ENCODE measurements around the gene ADTRP.

ADTRP gene

DNA sequence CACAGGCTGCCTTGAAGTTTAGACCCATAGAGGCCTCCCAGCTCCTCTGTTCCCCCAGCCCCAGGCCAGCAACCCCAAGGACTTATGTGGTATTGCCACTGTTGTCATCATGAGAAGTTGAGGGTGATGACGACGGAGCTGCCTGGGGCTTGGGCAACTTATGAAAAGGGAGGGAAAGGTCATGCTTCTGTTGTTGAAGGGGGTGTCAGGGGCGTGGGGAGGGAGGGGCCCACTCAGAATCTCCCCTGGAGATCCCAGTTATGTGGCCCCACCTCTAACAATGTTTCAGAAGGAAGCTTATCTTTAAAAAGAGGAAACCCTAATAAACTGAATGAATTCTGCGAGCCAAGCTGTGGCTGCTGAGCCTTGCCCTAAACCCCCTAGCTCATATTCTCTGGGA is 4.2 kb downstream of the ADTRP start:
- FAIRE-seq (no peak), DNase-seq (ENCODE audit: insufficient read length, low spot score) (no peak)
- TF ChIP-seq POLR2A (IDR thresholded peaks at IDR 0.05; ENCODE audit: low read depth, low read length) = no peak

DNA sequence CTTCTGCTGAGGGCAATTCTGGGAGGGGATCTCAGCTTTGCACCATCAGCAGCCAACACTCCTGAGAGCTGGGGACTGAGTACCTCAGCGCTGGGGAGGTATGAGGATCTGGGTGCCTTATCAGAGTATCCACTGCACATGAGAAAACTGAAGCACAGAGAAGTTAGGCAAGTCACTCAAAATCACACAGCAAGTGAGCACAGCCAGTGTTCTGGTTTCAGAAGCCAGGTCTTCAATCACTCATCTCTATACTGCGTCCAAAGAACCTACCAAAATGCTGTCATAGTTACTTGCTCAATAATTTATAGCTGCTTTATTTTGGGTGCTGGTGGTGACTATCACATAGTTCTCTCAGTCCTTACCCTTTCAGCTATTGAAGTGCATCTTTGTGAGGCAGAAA is 5.0 kb downstream of the ADTRP start:
- FAIRE-seq (no peak), DNase-seq (ENCODE audit: insufficient read length, low spot score) (no peak)
- no peak for TF ChIP-seq POLR2A (IDR thresholded peaks at IDR 0.05; ENCODE audit: low read depth, low read length)

DNA sequence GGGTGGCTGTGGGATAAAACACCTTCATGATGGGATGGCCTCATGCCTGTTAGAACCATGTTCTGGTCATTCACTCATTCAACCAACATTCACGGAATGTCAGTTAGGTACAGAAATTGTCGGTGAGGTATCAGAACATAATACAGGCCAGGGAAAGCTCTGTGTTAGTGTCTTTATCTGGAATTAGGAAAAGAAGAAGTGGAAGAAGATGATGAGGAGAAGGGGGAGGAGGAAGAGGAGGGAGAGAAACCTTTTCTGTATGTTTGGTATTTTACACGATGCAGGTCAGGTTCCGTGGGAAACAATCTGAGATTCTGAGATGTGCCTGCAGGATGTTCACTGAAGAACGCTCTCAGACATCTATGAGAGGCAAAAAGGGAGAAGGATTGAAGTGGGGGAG is 5.6 kb downstream of the ADTRP start:
- no peak for FAIRE-seq
- no peak for TF ChIP-seq POLR2A (IDR thresholded peaks at IDR 0.05; ENCODE audit: low read depth, low read length)
- no peak for DNase-seq (ENCODE audit: insufficient read length, low spot score)

DNA sequence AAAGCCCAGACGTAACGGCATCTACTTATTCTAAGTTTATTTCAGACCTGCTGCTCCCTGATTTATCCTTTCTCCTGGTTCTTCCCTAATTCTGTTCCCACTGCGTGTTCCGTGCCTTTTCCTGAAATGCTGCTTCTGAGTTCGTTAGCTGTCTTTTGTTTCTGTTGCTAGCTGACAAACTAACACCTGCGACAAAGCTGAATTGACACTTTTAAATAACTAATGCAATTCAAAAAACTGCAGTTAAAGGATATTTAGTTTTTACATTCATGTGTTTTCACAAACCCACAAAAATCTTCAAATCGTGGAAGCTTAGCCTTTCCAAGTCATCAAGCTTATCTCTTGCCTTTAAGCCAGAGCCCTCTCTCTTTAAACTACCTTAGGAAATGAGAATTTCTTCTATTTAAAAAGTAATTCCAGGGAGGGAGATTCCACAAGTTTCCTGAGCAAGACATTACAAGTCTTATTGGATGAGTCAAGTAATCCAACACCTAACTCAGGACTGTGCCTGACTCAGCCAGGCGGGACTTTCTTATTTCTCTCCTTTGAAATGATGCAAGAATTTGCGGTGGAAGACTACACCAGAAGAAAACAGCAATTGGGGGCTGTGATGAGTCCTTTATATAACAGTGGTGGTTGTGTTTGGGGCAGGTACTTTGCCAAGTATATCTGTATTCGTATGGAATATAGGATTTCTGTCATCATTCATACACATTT is 6.3 kb downstream of the ADTRP start:
- TF ChIP-seq POLR2A (IDR thresholded peaks at IDR 0.05; ENCODE audit: low read depth, low read length) = no peak
- DNase-seq (ENCODE audit: insufficient read length, low spot score) = peak; percentile 62
- no peak for FAIRE-seq

DNA sequence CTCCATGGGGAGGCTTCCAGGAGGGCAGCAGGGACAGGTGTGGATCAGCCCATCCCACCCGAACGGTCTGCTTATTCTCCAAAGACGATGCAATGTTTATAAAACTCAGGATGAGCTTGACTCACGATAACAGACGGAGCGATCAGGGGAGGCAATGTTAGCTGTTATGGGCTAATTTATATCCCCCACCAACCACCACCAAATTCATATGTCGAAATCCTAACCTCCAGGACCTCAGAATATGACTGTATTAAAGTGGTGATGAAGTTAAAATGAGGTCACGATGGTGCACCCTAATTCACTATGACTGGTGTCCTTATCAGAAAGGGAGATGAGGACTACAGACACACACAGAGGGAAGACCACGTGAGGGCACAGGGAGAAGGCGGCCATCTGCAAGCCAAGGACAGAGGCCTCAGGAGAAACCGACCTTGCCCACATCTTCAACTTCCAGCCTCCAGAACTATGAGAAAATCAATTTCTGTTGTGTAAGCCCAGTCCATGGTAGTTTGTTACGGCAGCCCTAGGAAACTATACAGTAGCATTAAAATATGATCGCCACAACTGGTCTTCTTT is 7.0 kb downstream of the ADTRP start:
- no peak for TF ChIP-seq POLR2A (IDR thresholded peaks at IDR 0.05; ENCODE audit: low read depth, low read length)
- peak; percentile 24 for DNase-seq (ENCODE audit: insufficient read length, low spot score)
- no peak for FAIRE-seq

- peak; percentile 69 for FAIRE-seq
- DNase-seq (ENCODE audit: insufficient read length, low spot score) = peak; percentile 80
These were observed 7.8 kb downstream of the ADTRP start for GRCh38 chr6:11770546-11771466.

GRCh38 chr6:11769811-11770545 is 8.6 kb downstream of the ADTRP start:
- FAIRE-seq = no peak
- TF ChIP-seq POLR2A (IDR thresholded peaks at IDR 0.05; ENCODE audit: low read depth, low read length) = no peak
- DNase-seq (ENCODE audit: insufficient read length, low spot score) = no peak

More at GRCh38 chr6:11770546-11771466, 7.8 kb downstream of the ADTRP start:
- TF ChIP-seq POLR2A (IDR thresholded peaks at IDR 0.05; ENCODE audit: low read depth, low read length) = peak; percentile 32; the same call in 1 of the 2 replicates

- FAIRE-seq = no peak
- DNase-seq (ENCODE audit: insufficient read length, low spot score) = peak; percentile 19
- no peak for TF ChIP-seq POLR2A (IDR thresholded peaks at IDR 0.05; ENCODE audit: low read depth, low read length)
These were observed 9.4 kb downstream of the ADTRP start for GRCh38 chr6:11769244-11769643.

GRCh38 chr6:11767978-11768756 is 10.4 kb downstream of the ADTRP start:
- DNase-seq (ENCODE audit: insufficient read length, low spot score) (no peak), FAIRE-seq (no peak)
- no peak for TF ChIP-seq POLR2A (IDR thresholded peaks at IDR 0.05; ENCODE audit: low read depth, low read length)

GRCh38 chr6:11767458-11767857 is 11.1 kb downstream of the ADTRP start:
- DNase-seq (ENCODE audit: insufficient read length, low spot score) (no peak), FAIRE-seq (no peak)
- TF ChIP-seq POLR2A (IDR thresholded peaks at IDR 0.05; ENCODE audit: low read depth, low read length) = no peak

DNA sequence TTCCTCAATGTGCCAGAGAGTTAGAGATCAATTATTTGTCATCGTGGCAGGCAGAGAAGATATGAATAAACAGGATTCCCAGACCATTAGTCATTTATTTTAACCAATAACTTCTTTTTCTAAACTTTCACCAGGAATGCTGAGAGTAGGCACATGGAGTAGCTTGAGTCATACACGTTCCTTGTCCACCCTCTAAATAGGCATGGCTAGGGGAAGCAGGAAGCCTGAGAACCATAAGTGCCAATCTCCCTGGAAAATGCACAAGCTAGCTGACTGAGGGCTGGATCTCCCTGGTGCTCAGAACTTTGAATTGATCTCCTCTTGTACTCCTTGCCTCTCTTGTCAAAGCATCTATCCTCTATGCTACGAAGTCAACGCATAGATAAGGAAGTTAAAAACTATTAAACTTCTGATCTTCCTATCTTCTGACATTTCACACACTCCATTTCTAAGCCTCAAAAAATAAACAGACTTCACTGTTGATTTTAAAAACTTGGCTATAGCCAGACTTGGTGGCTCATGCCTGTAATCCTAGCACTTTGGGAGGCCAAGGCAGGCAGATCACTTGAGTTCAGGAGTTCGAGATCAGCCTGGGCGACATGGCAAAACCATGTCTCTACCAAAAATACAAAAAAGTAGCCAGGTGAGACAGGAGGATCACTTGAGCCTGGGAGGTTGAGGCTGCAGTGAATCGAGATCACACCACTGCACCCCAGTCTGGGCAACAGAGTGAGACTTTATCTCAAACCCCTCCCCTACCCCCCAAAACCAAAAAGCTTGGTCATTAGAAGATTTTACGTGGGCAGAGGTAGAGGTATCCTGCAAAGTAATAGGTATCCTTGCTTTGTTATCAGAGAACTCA is 11.8 kb downstream of the ADTRP start:
- peak; percentile 86 for FAIRE-seq
- TF ChIP-seq POLR2A (IDR thresholded peaks at IDR 0.05; ENCODE audit: low read depth, low read length) = no peak
- DNase-seq (ENCODE audit: insufficient read length, low spot score) = peak; percentile 59

- DNase-seq (ENCODE audit: insufficient read length, low spot score) (no peak), FAIRE-seq (no peak)
- no peak for TF ChIP-seq POLR2A (IDR thresholded peaks at IDR 0.05; ENCODE audit: low read depth, low read length)
These were observed 12.6 kb downstream of the ADTRP start for GRCh38 chr6:11766043-11766442.
